ENCODE measurements around the gene GNB5.

- TF ChIP-seq CTCF (IDR thresholded peaks at IDR 0.05; ENCODE audit: low read depth, low read length, poor library complexity, severe bottlenecking) = no peak
- TF ChIP-seq EZH2phosphoT487 (IDR thresholded peaks at IDR 0.05; ENCODE audit: borderline replicate concordance, low read length) = no peak
These were observed 72.0 kb downstream of the GNB5 start for GRCh38 chr15:52118969-52119749.
